Ectodermal cell (in vitro differentiated cells): ENCODE data around the gene BARHL1.
A peak's percentile ranks its signal among the peaks of the same experiment; 100 is the strongest.

Source experiments
- H3K27ac ChIP-seq: 2 replicates; pipeline ENCODE4 v1.7.0; 2013; ENCODE audit warnings: mild to moderate bottlenecking, low read depth, low read length; ENCODE audit not compliant: insufficient read depth, poor library complexity, severe bottlenecking
- H3K27me3 ChIP-seq: 2 replicates; pipeline ENCODE4 v1.7.0; 2013; ENCODE audit warnings: mild to moderate bottlenecking, low read length; ENCODE audit not compliant: insufficient read depth, control insufficient read depth, poor library complexity, severe bottlenecking
- H3K36me3 ChIP-seq: one replicate; pipeline ENCODE4 v1.7.0; 2013; ENCODE audit warnings: low read length; ENCODE audit not compliant: control insufficient read depth, insufficient read depth
- H3K4me1 ChIP-seq: one replicate; pipeline ENCODE4 v1.7.0; 2013; ENCODE audit warnings: low read length; ENCODE audit not compliant: control insufficient read depth, insufficient read depth
- H3K4me3 ChIP-seq: 2 replicates; pipeline ENCODE4 v1.7.0; 2013; ENCODE audit warnings: low read depth, low read length, control low read depth; ENCODE audit not compliant: insufficient read depth
- H3K9me3 ChIP-seq: 2 replicates; pipeline ENCODE4 v1.7.0; 2013; ENCODE audit warnings: mild to moderate bottlenecking, low read length, moderate library complexity; ENCODE audit not compliant: control insufficient read depth
- WGBS, 2 experiments: methylation state at CpG; one replicate each; pipeline ENCODE4 v1.1.7; 2013; ENCODE audit warnings: missing lambda C conversion rate in 2 of 2; 5-methylcytosine and 5-hydroxymethylcytosine counted together

Gene BARHL1

DNA sequence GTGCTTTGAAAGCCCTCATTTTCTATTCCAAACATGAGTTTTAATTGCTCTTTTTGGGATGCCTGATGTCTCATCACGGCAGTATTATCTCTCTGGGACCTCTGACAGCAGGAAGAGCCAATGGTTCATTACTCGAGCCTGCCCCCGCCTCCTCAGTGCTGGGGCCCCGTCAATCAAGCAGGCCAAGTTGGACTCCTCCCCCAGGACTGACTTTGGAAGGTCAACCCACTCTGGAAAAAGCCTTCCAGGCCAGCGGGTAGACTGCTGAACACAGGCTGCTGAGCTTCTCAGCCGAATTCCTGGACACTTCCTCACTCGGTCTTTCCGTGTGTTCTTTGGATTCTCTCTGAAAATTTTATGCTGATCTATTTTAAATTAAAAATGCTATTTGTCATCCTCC, 9.5 kb upstream of the BARHL1 start:
- 39 to 53% methylated on average over 8 of the region's 8 CpGs for WGBS, 2 experiments
- Histone ChIP-seq H3K36me3 (no peaks in the 10 kb centered on the region), H3K4me3 (no peak overlapping the region), H3K27ac (no peak overlapping the region), H3K4me1 (peaks cover 13% of the 10 kb centered on the region), H3K9me3 (no peaks in the 10 kb centered on the region), H3K27me3 (peaks cover 29% of the 10 kb centered on the region)

- 24 to 27% methylated on average over 16 of the region's 16 CpGs for WGBS, 2 experiments
- H3K36me3 ChIP-seq, result no peaks in the 10 kb centered on the region
- no peaks in the 10 kb centered on the region for H3K9me3 ChIP-seq
- peaks cover 51% of the 10 kb centered on the region for H3K27me3 ChIP-seq
- no peak overlapping the region for H3K4me3 ChIP-seq
- no peak overlapping the region for H3K27ac ChIP-seq
- peaks cover 13% of the 10 kb centered on the region for H3K4me1 ChIP-seq
Observed at GRCh38 chr9:132575005-132575609, 7.3 kb upstream of the BARHL1 start.

- Histone ChIP-seq H3K4me1 (peaks cover 14% of the 10 kb centered on the region), H3K27ac (no peak overlapping the region), H3K36me3 (no peaks in the 10 kb centered on the region), H3K27me3 (peaks cover 58% of the 10 kb centered on the region), H3K9me3 (no peaks in the 10 kb centered on the region), H3K4me3 (no peak overlapping the region)
- WGBS, 2 experiments, result 92 to 94% methylated on average over 5 of the region's 5 CpGs
Observed at GRCh38 chr9:132575811-132576210, 6.6 kb upstream of the BARHL1 start.

- H3K9me3 ChIP-seq, result no peaks in the 10 kb centered on the region
Observed at GRCh38 chr9:132577119-132577518, 5.3 kb upstream of the BARHL1 start.

DNA sequence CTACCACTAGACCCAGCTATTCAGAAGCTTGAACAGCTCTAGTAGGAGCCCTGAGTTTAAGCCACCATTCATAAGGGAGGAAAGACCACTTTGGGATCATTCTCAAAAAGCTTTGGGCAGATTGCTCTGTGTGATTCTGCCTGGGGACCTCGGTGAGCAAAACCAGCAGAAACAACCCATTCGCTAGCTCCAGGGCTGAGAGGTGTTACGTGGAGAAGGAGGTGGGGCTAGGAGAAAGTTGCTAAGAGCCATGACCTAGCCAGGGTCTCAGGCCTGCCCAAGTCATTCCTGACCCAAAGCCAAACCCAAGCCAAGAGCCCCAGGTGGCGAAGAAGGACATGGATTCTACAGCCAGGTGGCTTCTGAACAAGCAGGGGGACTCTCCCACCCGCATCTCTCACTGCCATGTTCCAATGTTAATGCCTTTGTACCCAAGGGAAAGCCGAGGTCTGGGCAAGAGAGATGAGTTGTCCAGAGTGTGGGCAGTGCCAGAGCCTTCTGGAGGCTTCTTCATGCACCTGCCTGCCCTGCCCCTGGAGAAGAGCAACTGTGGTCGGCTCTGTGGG, 4.0 kb upstream of the BARHL1 start:
- 57 to 62% methylated on average over 7 of the region's 7 CpGs for WGBS, 2 experiments
- Histone ChIP-seq H3K36me3 (no peaks in the 10 kb centered on the region), H3K4me1 (peaks cover 16% of the 10 kb centered on the region), H3K27me3 (peaks cover 84% of the 10 kb centered on the region), H3K27ac (no peak overlapping the region), H3K4me3 (no peak overlapping the region), H3K9me3 (no peaks in the 10 kb centered on the region)

More at GRCh38 chr9:132577119-132577518, 5.3 kb upstream of the BARHL1 start:
- Histone ChIP-seq H3K36me3 (no peaks in the 10 kb centered on the region), H3K4me3 (no peak overlapping the region), H3K4me1 (peaks cover 20% of the 10 kb centered on the region), H3K27ac (no peak overlapping the region), H3K27me3 (peaks cover 71% of the 10 kb centered on the region)

- Histone ChIP-seq H3K27me3 (peaks cover 94% of the 10 kb centered on the region), H3K36me3 (no peaks in the 10 kb centered on the region), H3K27ac (no peak overlapping the region), H3K4me3 (peak overlapping the region; percentile 42), H3K9me3 (no peaks in the 10 kb centered on the region), H3K4me1 (peaks cover 23% of the 10 kb centered on the region)
- WGBS, 2 experiments, result 18 to 21% methylated on average over 15 of the region's 15 CpGs
Observed at GRCh38 chr9:132579427-132579798, 3.0 kb upstream of the BARHL1 start.

- Histone ChIP-seq H3K4me1 (peaks cover 38% of the 10 kb centered on the region), H3K27me3 (peaks cover 100% of the 10 kb centered on the region), H3K36me3 (no peaks in the 10 kb centered on the region), H3K4me3 (peak overlapping the region; percentile 43), H3K9me3 (no peaks in the 10 kb centered on the region), H3K27ac (no peak overlapping the region)
- 19 to 20% methylated on average over 37 of the region's 37 CpGs for WGBS, 2 experiments
Observed at GRCh38 chr9:132582786-132583583, 579 bp downstream of the BARHL1 start.

GRCh38 chr9:132583584-132584304, 1.3 kb downstream of the BARHL1 start:
- peak overlapping the region; percentile 43 for H3K4me3 ChIP-seq
- peaks cover 100% of the 10 kb centered on the region for H3K27me3 ChIP-seq
- 3 to 5% methylated on average over 7 to 8 of the region's 8 CpGs for WGBS, 2 experiments
- H3K36me3 ChIP-seq, result no peaks in the 10 kb centered on the region
- no peaks in the 10 kb centered on the region for H3K9me3 ChIP-seq
- peaks cover 38% of the 10 kb centered on the region for H3K4me1 ChIP-seq
- H3K27ac ChIP-seq, result no peak overlapping the region

- 3 to 5% methylated on average over 29 of the region's 30 CpGs for WGBS, 2 experiments
- Histone ChIP-seq H3K27me3 (peaks cover 100% of the 10 kb centered on the region), H3K9me3 (no peaks in the 10 kb centered on the region), H3K4me3 (peak overlapping the region; percentile 58), H3K36me3 (no peaks in the 10 kb centered on the region), H3K27ac (no peak overlapping the region), H3K4me1 (peaks cover 38% of the 10 kb centered on the region)
Observed at GRCh38 chr9:132584601-132585560, 2.5 kb downstream of the BARHL1 start.
